HEK293 (cell line): ENCODE results near the gene DIP2B.
A peak's percentile ranks its signal among the peaks of the same experiment; 100 is the strongest.

Experiments used
- CTCF ChIA-PET: fragments of 350-600 bp; formaldehyde crosslinking; extraction: SDS; loops from one replicate; lab custom pipeline; 2021; ENCODE audit warnings: antibody characterized with exemption; lab: Yijun Ruan, JAX
- POLR2A ChIA-PET: fragments of 300-600 bp; formaldehyde crosslinking; extraction: SDS; loops from one replicate; lab custom pipeline; 2020; ENCODE audit warnings: antibody characterized with exemption, inconsistent platforms; lab: Yijun Ruan, JAX
- H3K27ac ChIP-seq: fragments of 200-500 bp; sonication (Bioruptor generic); 2 replicates; pipeline ENCODE4 v1.5.1; 2014; ENCODE audit warnings: low read depth, low read length, control low read depth, inconsistent platforms; ENCODE audit errors: extremely low read depth
- H3K36me3 ChIP-seq, 2 experiments: fragments of 200-500 bp in 1 of 2; sonication (Bioruptor generic) in 1 of 2; 1 replicate in 1 of 2; 2 replicates in 1 of 2; pipeline ENCODE4 v1.5.1; 2014 to 2017; ENCODE audit warnings: inconsistent platforms in 2 of 2, low read length in 2 of 2; ENCODE audit not compliant: control insufficient read depth in 2 of 2, insufficient read depth in 1 of 2
- H3K4me1 ChIP-seq: fragments of 200-500 bp; sonication (Bioruptor generic); 2 replicates; pipeline ENCODE4 v1.5.1; 2014; ENCODE audit warnings: mild to moderate bottlenecking, low read length, inconsistent platforms; ENCODE audit not compliant: control insufficient read depth, insufficient read depth
- H3K4me3 ChIP-seq: 2 replicates; pipeline ENCODE4 v1.5.1; 2011; ENCODE audit warnings: low read depth, mild to moderate bottlenecking, control low read depth, low read length, moderate library complexity
- H3K9me3 ChIP-seq: fragments of 200-500 bp; sonication (Bioruptor generic); 2 replicates; pipeline ENCODE4 v1.5.1; 2014; ENCODE audit warnings: low read depth, low read length, inconsistent platforms; ENCODE audit not compliant: control insufficient read depth, insufficient read depth
- FEZF1 ChIP-seq: fragments of 450-650 bp; formaldehyde crosslinking; IDR thresholded peaks from 2 replicates; pipeline ENCODE4 v1.5.1; 2016; ENCODE audit warnings: missing biosample characterization, missing genetic modification characterization
- GFI1B ChIP-seq: fragments of 450-650 bp; formaldehyde crosslinking; IDR thresholded peaks from 2 replicates; pipeline ENCODE4 v1.5.1; 2016; ENCODE audit warnings: missing biosample characterization, missing genetic modification characterization
- PRDM6 ChIP-seq: fragments of 450-650 bp; formaldehyde crosslinking; IDR thresholded peaks from 2 replicates; pipeline ENCODE4 v1.5.1; 2017; ENCODE audit warnings: missing biosample characterization, missing genetic modification characterization
- SCRT2 ChIP-seq: fragments of 450-650 bp; formaldehyde crosslinking; IDR thresholded peaks from 2 replicates; pipeline ENCODE4 v1.5.1; 2016; ENCODE audit warnings: missing biosample characterization, missing genetic modification characterization
- ZNF10 ChIP-seq: fragments of 450-650 bp; formaldehyde crosslinking; IDR thresholded peaks from 2 replicates; pipeline ENCODE4 v1.5.1; 2017; ENCODE audit warnings: missing biosample characterization, missing genetic modification characterization
- ZNF138 ChIP-seq: fragments of 450-650 bp; formaldehyde crosslinking; IDR thresholded peaks from 2 replicates; pipeline ENCODE4 v1.5.1; 2016; ENCODE audit warnings: missing biosample characterization, missing genetic modification characterization, borderline replicate concordance
- ZNF174 ChIP-seq: fragments of 450-650 bp; formaldehyde crosslinking; IDR thresholded peaks from 2 replicates; pipeline ENCODE4 v1.5.0; 2017; ENCODE audit warnings: missing biosample characterization, mild to moderate bottlenecking, missing genetic modification characterization
- ZNF202 ChIP-seq: fragments of 450-650 bp; formaldehyde crosslinking; IDR thresholded peaks from 2 replicates; pipeline ENCODE4 v1.5.1; 2016; ENCODE audit warnings: missing biosample characterization, missing genetic modification characterization, borderline replicate concordance
- ZNF223 ChIP-seq: fragments of 450-650 bp; formaldehyde crosslinking; IDR thresholded peaks from 2 replicates; pipeline ENCODE4 v1.5.1; 2016; ENCODE audit warnings: missing biosample characterization, missing genetic modification characterization
- ZNF266 ChIP-seq: fragments of 450-650 bp; formaldehyde crosslinking; IDR thresholded peaks from 2 replicates; pipeline ENCODE4 v1.5.1; 2016; ENCODE audit warnings: missing biosample characterization, missing genetic modification characterization, low read depth
- ZNF311 ChIP-seq: fragments of 450-650 bp; formaldehyde crosslinking; IDR thresholded peaks from 2 replicates; pipeline ENCODE4 v1.5.1; 2017; ENCODE audit warnings: missing biosample characterization, missing genetic modification characterization, borderline replicate concordance
- ZNF335 ChIP-seq: fragments of 450-650 bp; formaldehyde crosslinking; conservative IDR thresholded peaks from 2 replicates; pipeline ENCODE4 v1.5.1; 2016; ENCODE audit warnings: missing biosample characterization, missing genetic modification characterization
- ZNF362 ChIP-seq: fragments of 450-650 bp; formaldehyde crosslinking; IDR thresholded peaks from 2 replicates; pipeline ENCODE4 v1.5.1; 2016; ENCODE audit warnings: missing biosample characterization, missing genetic modification characterization
- ZNF394 ChIP-seq: fragments of 450-650 bp; formaldehyde crosslinking; IDR thresholded peaks from 2 replicates; pipeline ENCODE4 v1.5.1; 2016; ENCODE audit warnings: missing biosample characterization, missing genetic modification characterization, mild to moderate bottlenecking, moderate library complexity, borderline replicate concordance
- ZNF426 ChIP-seq: fragments of 450-650 bp; formaldehyde crosslinking; IDR thresholded peaks from 2 replicates; pipeline ENCODE4 v1.5.1; 2017; ENCODE audit warnings: missing biosample characterization, missing genetic modification characterization, mild to moderate bottlenecking, inconsistent platforms, moderate library complexity
- ZNF449 ChIP-seq: fragments of 450-650 bp; formaldehyde crosslinking; IDR thresholded peaks from 2 replicates; pipeline ENCODE4 v1.5.1; 2017; ENCODE audit warnings: missing biosample characterization, mild to moderate bottlenecking, missing genetic modification characterization, moderate library complexity
- ZNF600 ChIP-seq: fragments of 450-650 bp; formaldehyde crosslinking; IDR thresholded peaks from 2 replicates; pipeline ENCODE4 v1.5.1; 2016; ENCODE audit warnings: missing biosample characterization, missing genetic modification characterization
- ZNF610 ChIP-seq: fragments of 450-650 bp; formaldehyde crosslinking; IDR thresholded peaks from 2 replicates; pipeline ENCODE4 v1.5.1; 2016; ENCODE audit warnings: missing biosample characterization, missing genetic modification characterization, borderline replicate concordance
- ZNF664 ChIP-seq: fragments of 450-650 bp; formaldehyde crosslinking; IDR thresholded peaks from 2 replicates; pipeline ENCODE4 v1.5.1; 2016; ENCODE audit warnings: missing biosample characterization, missing genetic modification characterization
- ZXDB ChIP-seq: fragments of 450-650 bp; formaldehyde crosslinking; IDR thresholded peaks from 2 replicates; pipeline ENCODE4 v1.5.1; 2016; ENCODE audit warnings: missing biosample characterization, missing genetic modification characterization
- TF ChIP-seq, protein P1 (sequence below): fragments of 450-650 bp; formaldehyde crosslinking; IDR thresholded peaks from 2 replicates; pipeline ENCODE4 v1.5.0; 2017; ENCODE audit warnings: missing biosample characterization, missing genetic modification characterization, borderline replicate concordance
- TF ChIP-seq, protein P2 (sequence below): fragments of 450-650 bp; IDR thresholded peaks from 2 replicates; pipeline ENCODE4 v1.5.1; 2018; ENCODE audit warnings: missing biosample characterization, mild to moderate bottlenecking, missing genetic modification characterization

The DIP2B gene

GRCh38 chr12:50595667-50596066, 90.9 kb downstream of the DIP2B start:
- no peaks in the 10 kb centered on the region for H3K36me3 ChIP-seq
- no peaks in the 10 kb centered on the region for H3K9me3 ChIP-seq
- ChIA-PET CTCF (no interaction called here), POLR2A (no interaction called here)
- no peak overlapping the region for H3K4me3 ChIP-seq
- H3K27ac ChIP-seq: no peak overlapping the region
- no peaks in the 10 kb centered on the region for H3K4me1 ChIP-seq
- TF ChIP-seq SCRT2 (tag by site-specific recombination) (peak; percentile 25; the same call in 1 of the 2 replicates), ZNF426 (tag by site-specific recombination) (no peak), PRDM6 (0 out of 2 replicates have a peak, but pooled peaks have one; percentile 7)

- POLR2A ChIA-PET: no interaction called here
- CTCF ChIA-PET: interaction anchor here (0.6 to 1.3 kb wide), 3 partner anchors 41 to 309 kb away, joined by 3 to 4 read pairs (median 3); no protein-coding TSS in a partner anchor
- Histone ChIP-seq H3K36me3 (no peaks in the 10 kb centered on the region), H3K4me1 (no peaks in the 10 kb centered on the region), H3K27ac (no peak overlapping the region), H3K9me3 (no peaks in the 10 kb centered on the region), H3K4me3 (no peak overlapping the region)
- TF ChIP-seq ZNF223 (tag by site-specific recombination) (no peak), FEZF1 (no peak), ZNF138 (no peak), GFI1B (tag by site-specific recombination) (no peak), ZNF449 (tag by site-specific recombination) (no peak), ZXDB (tag by site-specific recombination) (no peak), ZNF266 (no peak), ZNF610 (tag by site-specific recombination) (no peak), ZNF202 (tag by site-specific recombination) (no peak), ZNF335 (tag by site-specific recombination) (no peak), ZNF10 (tag by site-specific recombination) (no peak), ZNF311 (tag by site-specific recombination) (no peak), ZNF362 (tag by site-specific recombination) (no peak), PRDM6 (no peak), ZNF394 (no peak), ZNF600 (tag by site-specific recombination) (peak; percentile 53; the same call in 1 of the 2 replicates), ZNF174 (no peak), ZNF664 (tag by site-specific recombination) (peak; percentile 93)
- TF ChIP-seq, protein P1, sequence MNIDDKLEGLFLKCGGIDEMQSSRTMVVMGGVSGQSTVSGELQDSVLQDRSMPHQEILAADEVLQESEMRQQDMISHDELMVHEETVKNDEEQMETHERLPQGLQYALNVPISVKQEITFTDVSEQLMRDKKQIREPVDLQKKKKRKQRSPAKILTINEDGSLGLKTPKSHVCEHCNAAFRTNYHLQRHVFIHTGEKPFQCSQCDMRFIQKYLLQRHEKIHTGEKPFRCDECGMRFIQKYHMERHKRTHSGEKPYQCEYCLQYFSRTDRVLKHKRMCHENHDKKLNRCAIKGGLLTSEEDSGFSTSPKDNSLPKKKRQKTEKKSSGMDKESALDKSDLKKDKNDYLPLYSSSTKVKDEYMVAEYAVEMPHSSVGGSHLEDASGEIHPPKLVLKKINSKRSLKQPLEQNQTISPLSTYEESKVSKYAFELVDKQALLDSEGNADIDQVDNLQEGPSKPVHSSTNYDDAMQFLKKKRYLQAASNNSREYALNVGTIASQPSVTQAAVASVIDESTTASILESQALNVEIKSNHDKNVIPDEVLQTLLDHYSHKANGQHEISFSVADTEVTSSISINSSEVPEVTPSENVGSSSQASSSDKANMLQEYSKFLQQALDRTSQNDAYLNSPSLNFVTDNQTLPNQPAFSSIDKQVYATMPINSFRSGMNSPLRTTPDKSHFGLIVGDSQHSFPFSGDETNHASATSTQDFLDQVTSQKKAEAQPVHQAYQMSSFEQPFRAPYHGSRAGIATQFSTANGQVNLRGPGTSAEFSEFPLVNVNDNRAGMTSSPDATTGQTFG (tag by site-specific recombination): no peak
- TF ChIP-seq, protein P2, sequence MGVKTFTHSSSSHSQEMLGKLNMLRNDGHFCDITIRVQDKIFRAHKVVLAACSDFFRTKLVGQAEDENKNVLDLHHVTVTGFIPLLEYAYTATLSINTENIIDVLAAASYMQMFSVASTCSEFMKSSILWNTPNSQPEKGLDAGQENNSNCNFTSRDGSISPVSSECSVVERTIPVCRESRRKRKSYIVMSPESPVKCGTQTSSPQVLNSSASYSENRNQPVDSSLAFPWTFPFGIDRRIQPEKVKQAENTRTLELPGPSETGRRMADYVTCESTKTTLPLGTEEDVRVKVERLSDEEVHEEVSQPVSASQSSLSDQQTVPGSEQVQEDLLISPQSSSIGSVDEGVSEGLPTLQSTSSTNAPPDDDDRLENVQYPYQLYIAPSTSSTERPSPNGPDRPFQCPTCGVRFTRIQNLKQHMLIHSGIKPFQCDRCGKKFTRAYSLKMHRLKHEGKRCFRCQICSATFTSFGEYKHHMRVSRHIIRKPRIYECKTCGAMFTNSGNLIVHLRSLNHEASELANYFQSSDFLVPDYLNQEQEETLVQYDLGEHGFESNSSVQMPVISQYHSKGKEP (tag by site-specific recombination): no peak
These were observed 92.7 kb downstream of the DIP2B start for GRCh38 chr12:50597200-50598195.
